Fibroblast of lung (primary cell): ENCODE measurements around the gene AGAP1.

Experiments
- CTCF ChIP-seq, 2 donors: IDR thresholded peaks in 1 of 2; conservative IDR thresholded peaks in 1 of 2; 1 replicate in 1 of 2; 2 replicates in 1 of 2; pipeline ENCODE4 v1.5.1; 2011 to 2012; ENCODE audit warnings: low read length in 2 of 2, control low read depth in 1 of 2, inconsistent platforms in 1 of 2, low read depth in 1 of 2, mild to moderate bottlenecking in 1 of 2
- EZH2 ChIP-seq: IDR thresholded peaks from 2 replicates; pipeline ENCODE4 v1.5.1; 2012; ENCODE audit warnings: low read length, control low read depth, mild to moderate bottlenecking; ENCODE audit errors: missing control alignments

GRCh38 chr2:235789552-235789951 is 295.7 kb downstream of the AGAP1 start:
- TF ChIP-seq EZH2 (no peak), CTCF (conservative IDR thresholded peaks at IDR 0.05 in 1 of 2, IDR thresholded peaks at IDR 0.05 in 1 of 2; ENCODE audit: low read depth in 1 of 2, low read length in 2 of 2) (no peak)
